ENCODE measurements around the gene ALX3. TPM values are rescaled to one million over a fixed set of nuclear protein-coding genes. Genes with fewer than 3 reads are reported as not detected.

The ALX3 gene
- total RNA-seq, 1 experiment from 2014 or later: not detected

- H3K4me3 Mint-ChIP-seq (ENCODE audit: low read depth, unreplicated experiment): no peak overlapping the region
- no peak overlapping the region for H3K27ac Mint-ChIP-seq (ENCODE audit: unreplicated experiment)
- TF ChIP-seq, protein P1, sequence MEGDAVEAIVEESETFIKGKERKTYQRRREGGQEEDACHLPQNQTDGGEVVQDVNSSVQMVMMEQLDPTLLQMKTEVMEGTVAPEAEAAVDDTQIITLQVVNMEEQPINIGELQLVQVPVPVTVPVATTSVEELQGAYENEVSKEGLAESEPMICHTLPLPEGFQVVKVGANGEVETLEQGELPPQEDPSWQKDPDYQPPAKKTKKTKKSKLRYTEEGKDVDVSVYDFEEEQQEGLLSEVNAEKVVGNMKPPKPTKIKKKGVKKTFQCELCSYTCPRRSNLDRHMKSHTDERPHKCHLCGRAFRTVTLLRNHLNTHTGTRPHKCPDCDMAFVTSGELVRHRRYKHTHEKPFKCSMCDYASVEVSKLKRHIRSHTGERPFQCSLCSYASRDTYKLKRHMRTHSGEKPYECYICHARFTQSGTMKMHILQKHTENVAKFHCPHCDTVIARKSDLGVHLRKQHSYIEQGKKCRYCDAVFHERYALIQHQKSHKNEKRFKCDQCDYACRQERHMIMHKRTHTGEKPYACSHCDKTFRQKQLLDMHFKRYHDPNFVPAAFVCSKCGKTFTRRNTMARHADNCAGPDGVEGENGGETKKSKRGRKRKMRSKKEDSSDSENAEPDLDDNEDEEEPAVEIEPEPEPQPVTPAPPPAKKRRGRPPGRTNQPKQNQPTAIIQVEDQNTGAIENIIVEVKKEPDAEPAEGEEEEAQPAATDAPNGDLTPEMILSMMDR (IDR thresholded peaks at IDR 0.05; ENCODE audit: unreplicated experiment): no peak
- intact Hi-C loops (cut with micrococcal nuclease; ENCODE audit: unreplicated experiment): no loop called here
- CTCF ChIA-PET: interaction anchor here (1.2 to 1.6 kb wide), 2 partner anchors 9 to 12 kb away, joined by 4 read pairs; no protein-coding TSS in a partner anchor
- no peaks in the 10 kb centered on the region for H3K36me3 Mint-ChIP-seq (ENCODE audit: insufficient read depth, unreplicated experiment)
- H3K27me3 Mint-ChIP-seq (ENCODE audit: unreplicated experiment): peaks cover 59% of the 10 kb centered on the region
- peaks cover 8% of the 10 kb centered on the region for H3K4me1 Mint-ChIP-seq (ENCODE audit: low read depth, unreplicated experiment)
- no peak for DNase-seq
- BruUV-seq (replicated peaks): no TSS peak
- no peaks in the 10 kb centered on the region for H3K9me3 Mint-ChIP-seq (ENCODE audit: low read depth, unreplicated experiment)
These were observed 29.9 kb upstream of the ALX3 start for GRCh38 chr1:110100335-110100734.

GRCh38 chr1:110098222-110099026 lies 28.0 kb upstream of the ALX3 start:
- CTCF ChIA-PET: no interaction called here
- H3K4me3 Mint-ChIP-seq (ENCODE audit: low read depth, unreplicated experiment): no peak overlapping the region

DNA sequence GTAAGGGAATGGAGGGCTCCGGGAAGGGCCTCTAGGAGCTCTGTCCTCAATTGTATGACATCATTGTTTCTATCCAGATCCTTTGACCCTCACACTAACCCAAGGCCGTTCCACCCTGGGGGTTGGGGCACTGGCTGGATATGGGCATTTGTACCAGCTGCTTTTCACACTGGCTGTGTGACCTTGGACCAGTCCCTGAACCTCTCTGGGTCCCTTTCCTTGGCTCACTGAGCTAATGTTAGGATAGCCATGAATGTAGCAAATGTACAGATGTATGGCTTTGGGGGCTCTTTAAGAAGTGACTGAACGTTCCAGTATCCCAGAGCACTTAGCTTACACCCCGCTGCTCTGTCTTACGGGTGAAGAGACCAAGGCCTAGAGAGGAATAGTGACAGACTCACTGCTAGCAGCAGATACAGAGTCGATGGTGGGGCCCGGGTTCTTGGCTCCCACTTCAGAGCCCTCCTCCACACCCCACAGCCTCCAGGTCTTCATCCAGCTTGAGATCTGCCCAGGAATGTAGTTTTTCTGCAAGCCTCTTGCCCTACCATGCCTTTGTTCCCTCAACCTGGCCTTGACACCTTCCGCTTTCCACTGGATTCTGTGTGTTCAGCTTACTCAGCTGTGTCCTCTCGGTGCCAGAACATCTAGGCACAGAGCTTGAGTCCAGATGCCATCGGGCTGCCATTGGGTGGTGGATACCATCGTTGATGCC lies 27.2 kb upstream of the ALX3 start:
- no TSS peak for BruUV-seq (replicated peaks)
- CTCF ChIA-PET: no interaction called here
- intact Hi-C loops (cut with micrococcal nuclease; ENCODE audit: unreplicated experiment): no loop called here
- Mint-ChIP-seq H3K27ac (ENCODE audit: unreplicated experiment) (no peak overlapping the region), H3K4me1 (ENCODE audit: low read depth, unreplicated experiment) (peaks cover 8% of the 10 kb centered on the region), H3K4me3 (ENCODE audit: low read depth, unreplicated experiment) (no peak overlapping the region), H3K27me3 (ENCODE audit: unreplicated experiment) (peaks cover 69% of the 10 kb centered on the region), H3K9me3 (ENCODE audit: low read depth, unreplicated experiment) (no peaks in the 10 kb centered on the region), H3K36me3 (ENCODE audit: insufficient read depth, unreplicated experiment) (no peaks in the 10 kb centered on the region)
- no peak for DNase-seq
- TF ChIP-seq, protein P1 (IDR thresholded peaks at IDR 0.05; ENCODE audit: unreplicated experiment): no peak

More at GRCh38 chr1:110098222-110099026, 28.0 kb upstream of the ALX3 start:
- Mint-ChIP-seq H3K9me3 (ENCODE audit: low read depth, unreplicated experiment) (no peaks in the 10 kb centered on the region), H3K4me1 (ENCODE audit: low read depth, unreplicated experiment) (peaks cover 8% of the 10 kb centered on the region), H3K36me3 (ENCODE audit: insufficient read depth, unreplicated experiment) (no peaks in the 10 kb centered on the region), H3K27ac (ENCODE audit: unreplicated experiment) (no peak overlapping the region), H3K27me3 (ENCODE audit: unreplicated experiment) (peaks cover 62% of the 10 kb centered on the region)
- no TSS peak for BruUV-seq (replicated peaks)
- intact Hi-C loops (cut with micrococcal nuclease; ENCODE audit: unreplicated experiment): no loop called here
- TF ChIP-seq, protein P1 (IDR thresholded peaks at IDR 0.05; ENCODE audit: unreplicated experiment): no peak
- DNase-seq: no peak

DNA sequence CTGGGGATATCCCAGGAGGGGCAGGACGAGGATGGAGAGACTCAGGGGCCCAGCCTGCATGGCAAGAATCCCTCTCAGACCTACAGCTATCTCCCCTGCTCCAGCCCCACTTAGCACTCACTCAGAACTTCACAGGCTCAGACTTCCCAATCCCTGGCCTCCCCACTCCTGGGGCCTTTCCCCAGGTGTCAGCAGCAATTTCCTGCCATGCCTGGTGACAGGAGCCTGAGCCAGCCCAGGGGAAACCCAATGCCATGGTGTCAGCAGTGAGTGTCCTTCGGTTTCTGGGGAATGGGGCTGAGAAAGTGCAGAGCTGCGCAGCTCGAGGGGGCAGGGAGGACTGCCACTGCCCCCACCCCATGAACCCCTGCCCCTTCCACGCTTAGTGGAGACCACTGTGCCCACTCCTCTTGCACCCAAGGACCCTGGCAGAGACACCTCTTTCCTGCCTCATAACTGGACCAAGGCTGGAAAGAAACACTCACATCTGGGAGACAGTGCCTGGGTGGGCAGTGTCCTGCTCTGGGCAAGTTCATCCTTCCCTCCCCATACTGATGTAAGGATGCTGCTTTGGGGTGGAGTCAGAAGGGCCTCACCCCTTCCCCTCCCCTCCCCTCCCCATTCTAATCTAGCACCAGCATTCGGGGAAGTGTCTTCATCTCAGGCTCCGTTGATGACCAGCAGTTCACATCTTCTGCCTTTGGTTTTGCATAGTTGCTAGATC lies 24.6 kb upstream of the ALX3 start:
- CTCF ChIA-PET: no interaction called here
- Mint-ChIP-seq H3K9me3 (ENCODE audit: low read depth, unreplicated experiment) (no peaks in the 10 kb centered on the region), H3K4me1 (ENCODE audit: low read depth, unreplicated experiment) (peaks cover 8% of the 10 kb centered on the region), H3K4me3 (ENCODE audit: low read depth, unreplicated experiment) (no peak overlapping the region), H3K36me3 (ENCODE audit: insufficient read depth, unreplicated experiment) (no peaks in the 10 kb centered on the region), H3K27ac (ENCODE audit: unreplicated experiment) (no peak overlapping the region), H3K27me3 (ENCODE audit: unreplicated experiment) (peaks cover 77% of the 10 kb centered on the region)
- intact Hi-C loops (cut with micrococcal nuclease; ENCODE audit: unreplicated experiment): no loop called here
- BruUV-seq (replicated peaks): no TSS peak
- TF ChIP-seq, protein P1 (IDR thresholded peaks at IDR 0.05; ENCODE audit: unreplicated experiment): no peak
- DNase-seq: no peak

All from Calu3 (cell line).